Measurements from ENCODE around the gene SLC22A17.
A peak's percentile ranks its signal among the peaks of the same experiment; 100 is the strongest.

The SLC22A17 gene

DNA sequence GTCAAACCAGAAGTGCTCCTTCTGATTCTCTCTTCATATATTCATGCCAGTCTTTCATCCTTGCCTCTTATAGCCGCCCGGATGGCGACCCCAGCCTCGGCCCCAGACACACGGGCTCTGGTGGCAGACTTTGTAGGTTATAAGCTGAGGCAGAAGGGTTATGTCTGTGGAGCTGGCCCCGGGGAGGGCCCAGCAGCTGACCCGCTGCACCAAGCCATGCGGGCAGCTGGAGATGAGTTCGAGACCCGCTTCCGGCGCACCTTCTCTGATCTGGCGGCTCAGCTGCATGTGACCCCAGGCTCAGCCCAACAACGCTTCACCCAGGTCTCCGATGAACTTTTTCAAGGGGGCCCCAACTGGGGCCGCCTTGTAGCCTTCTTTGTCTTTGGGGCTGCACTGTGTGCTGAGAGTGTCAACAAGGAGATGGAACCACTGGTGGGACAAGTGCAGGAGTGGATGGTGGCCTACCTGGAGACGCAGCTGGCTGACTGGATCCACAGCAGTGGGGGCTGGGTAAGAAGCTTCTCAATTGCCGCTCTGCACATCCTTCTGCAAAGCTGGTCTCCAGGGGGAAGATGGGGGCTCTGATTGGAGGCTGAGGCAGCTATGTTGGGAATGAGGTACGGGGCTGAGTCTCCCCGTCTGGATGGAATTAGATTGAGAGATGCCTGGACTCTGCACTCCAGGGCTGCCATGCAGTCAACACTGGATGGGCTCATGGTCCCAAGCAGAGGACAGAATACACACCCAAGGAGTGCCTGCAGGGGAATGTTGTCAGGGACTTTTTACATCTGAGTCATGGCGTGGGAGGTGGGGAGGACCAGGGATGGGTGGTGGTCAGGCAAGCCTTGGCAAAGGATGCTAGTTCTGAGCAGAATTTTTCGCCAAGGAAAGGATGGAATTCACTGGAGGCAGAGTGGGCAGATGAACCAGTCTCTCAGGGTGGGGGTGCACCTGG is 44.7 kb downstream of the SLC22A17 start:
- no peak for DNase-seq (ENCODE audit: low spot score)

DNA sequence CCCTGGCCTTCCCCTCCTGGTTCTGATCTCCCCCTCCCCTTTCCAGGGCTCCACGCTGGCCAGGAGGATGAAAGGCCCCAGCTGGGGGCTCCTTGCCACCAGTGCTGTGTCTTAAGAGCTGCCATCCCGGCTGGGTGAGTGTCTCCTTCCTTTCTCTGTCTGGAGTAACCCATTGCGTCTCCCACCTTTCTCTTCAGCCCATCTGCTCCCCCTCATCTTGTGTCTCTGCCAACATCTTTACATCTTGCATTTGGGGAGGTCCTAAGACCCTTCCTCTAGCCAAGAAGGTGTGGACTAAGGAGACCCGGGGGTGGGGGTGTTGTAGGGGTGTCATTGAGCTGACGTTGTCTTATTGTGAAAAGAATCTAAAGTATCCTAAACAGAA is 45.5 kb downstream of the SLC22A17 start:
- no peak for DNase-seq (ENCODE audit: low spot score)

DNA sequence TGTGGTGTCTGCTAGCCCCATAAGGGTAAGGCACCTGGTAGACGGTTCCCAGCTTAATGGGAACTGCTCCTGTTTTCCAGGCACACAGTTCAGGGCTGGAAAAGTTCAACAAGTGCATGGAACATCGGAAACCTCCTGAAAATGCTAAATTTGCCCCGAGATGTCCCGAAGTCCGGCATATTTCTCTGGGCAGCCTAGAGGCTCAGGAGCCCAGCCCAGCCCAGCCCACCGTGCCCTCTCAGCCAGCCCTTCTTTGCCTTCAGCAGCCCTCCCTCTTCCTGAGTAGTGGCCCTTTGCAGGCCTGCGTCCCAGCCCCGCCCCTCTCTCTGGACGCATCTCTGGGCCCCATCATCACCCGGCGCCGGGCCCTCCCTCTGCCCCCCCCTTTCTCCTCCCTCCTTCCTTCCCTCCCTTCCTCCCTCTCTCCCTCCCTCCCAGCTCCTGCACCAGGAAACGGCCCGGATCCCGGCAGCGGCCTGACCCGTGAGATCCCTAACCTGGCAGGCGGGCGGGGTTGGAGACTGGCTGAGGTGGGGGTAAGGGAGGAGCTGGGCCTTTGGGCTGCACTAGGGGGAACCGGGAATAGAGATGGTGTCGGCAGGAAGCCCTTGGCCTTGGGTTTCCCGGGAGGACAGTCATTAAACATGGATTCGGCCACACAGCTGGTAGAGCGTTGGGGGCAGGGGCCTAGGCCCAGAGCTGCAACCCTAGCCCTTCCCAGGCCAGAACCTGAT is 46.1 kb downstream of the SLC22A17 start, which contains the start of gene BCL2L2:
TSS of gene BCL2L2 (plus strand) at position 422 of the 734 bp plus-strand sequence. CDS start 935 bp downstream, outside the sequence.
- peak; percentile 93 for DNase-seq (ENCODE audit: low spot score)

DNA sequence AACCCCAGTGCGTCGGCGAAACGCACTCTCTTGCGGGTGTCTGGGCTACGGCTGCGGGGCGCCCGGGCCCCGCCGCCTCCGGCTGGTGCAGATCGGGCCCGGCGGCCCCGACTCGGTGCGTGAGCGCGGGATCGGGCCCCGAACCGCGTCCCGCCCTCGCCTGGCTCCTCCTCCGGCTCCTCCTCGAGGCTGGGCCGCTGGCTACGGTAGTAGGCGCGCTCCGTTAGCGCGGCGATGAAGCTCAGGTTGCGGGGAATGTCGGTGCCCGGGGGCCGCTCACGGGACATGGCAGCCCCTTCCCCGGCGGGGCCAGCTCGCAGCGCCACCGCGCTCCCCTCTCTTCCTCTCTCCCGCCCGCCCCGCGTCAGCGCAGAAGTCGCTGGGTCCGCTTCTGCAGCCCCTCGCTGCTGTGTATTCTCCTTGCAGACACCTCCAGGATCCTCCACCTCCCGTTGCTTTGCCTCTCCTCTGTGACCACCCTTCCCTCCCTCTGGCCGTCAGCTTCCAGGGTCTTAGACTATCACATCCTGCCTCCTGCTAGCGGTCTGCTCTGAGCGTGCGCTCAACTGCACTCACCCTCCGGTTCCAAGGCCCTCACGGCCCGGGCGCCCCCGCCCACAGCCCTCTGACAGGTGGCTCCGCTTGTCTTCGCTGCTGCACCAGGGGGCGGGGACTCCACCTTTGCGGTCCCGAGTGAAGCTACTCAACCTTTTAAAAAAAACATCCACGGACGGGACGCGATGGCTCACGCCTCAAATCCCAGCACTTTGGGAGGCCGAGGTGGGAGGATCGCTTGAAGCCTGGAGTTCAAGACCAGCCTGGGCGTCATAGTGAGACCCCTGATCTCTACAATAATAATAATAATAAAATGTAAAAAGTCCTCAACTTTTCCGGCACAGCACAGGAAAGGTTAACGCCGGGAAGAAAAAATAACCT is 50.1 kb downstream of the SLC22A17 start, which contains the start of gene PPP1R3E:
TSS of gene PPP1R3E (minus strand) at position 570 of the 936 bp plus-strand sequence. CDS start at position 287, 283 bp downstream.
- peak; percentile 61 for DNase-seq (ENCODE audit: low spot score)

DNA sequence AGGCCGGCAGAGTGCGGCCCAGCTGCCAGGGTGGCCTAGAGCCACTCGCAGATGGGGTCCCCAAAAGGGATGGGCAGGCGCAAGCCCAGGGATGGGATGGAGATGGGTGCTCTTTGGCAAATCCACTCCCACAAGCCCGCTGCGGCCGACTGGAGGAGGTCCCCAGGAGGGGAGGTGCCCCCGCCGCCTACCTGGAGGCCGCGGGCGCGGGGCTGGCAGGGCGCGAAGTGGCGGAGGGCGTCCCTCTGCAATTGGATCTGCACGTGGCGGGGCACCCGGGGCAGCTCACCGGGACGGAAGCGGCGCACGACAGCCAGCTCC is 50.8 kb downstream of the SLC22A17 start:
- no peak for DNase-seq (ENCODE audit: low spot score)

DNA sequence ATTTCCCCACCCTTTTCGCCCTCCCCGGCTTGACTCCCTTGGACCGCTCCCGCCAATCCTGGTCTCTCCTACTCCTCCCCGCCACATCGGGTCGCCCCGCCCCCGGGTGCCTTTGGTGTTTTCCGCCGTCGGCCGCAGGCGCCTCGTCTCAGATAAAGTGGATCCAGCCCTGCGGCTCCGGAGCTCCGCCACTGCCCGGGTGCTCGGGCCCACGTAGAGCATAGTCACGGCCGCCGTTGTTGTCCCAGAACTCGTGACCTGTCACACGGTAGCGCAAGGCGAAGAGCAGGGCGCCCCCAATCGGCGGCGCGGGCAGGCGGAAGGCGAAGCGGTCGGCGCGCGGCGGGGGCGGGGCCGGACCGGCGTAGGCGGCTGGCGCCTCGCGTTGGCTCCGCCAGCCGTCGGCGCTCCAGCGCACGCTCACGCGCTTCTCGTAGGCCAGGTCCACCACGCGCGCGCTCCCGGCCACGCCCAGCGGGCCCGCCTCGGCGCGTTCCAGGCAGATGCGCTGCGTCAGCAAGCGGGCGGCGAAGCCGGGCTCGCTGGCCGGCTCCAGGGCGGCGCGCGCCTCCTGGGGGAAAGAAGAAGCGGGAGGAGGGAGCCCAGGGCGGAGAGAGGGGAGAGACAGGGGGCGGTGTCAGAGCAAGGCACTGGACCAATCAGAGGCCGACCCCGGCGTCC is 51.3 kb downstream of the SLC22A17 start:
- DNase-seq (ENCODE audit: low spot score) = peak; percentile 99

DNA sequence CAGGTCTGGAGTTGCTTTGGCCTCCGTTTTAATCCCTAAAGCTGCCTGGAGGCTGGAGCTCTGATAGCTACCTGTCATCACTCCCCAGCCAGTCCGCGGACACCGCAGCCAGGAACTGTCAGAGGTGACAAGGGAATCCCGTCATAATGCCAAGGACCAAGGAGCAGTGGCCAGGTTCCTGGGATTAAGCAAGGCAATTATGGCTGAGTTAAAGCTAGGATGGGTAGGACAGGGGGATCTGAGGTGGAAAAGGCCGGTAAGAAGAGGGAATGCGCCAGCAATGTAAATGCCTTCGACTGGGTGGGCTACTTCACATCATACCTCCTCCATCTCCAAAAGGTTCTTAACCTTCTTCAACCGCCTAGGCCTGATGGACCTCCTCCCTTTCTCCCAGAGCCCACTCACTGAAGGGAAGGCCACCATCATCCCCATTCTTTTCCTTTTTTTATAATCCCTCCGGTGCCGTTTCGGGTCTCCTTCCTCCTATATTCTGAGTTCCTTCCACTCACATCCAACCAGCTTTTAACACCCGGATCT is 51.9 kb downstream of the SLC22A17 start:
- no peak for DNase-seq (ENCODE audit: low spot score)

DNA sequence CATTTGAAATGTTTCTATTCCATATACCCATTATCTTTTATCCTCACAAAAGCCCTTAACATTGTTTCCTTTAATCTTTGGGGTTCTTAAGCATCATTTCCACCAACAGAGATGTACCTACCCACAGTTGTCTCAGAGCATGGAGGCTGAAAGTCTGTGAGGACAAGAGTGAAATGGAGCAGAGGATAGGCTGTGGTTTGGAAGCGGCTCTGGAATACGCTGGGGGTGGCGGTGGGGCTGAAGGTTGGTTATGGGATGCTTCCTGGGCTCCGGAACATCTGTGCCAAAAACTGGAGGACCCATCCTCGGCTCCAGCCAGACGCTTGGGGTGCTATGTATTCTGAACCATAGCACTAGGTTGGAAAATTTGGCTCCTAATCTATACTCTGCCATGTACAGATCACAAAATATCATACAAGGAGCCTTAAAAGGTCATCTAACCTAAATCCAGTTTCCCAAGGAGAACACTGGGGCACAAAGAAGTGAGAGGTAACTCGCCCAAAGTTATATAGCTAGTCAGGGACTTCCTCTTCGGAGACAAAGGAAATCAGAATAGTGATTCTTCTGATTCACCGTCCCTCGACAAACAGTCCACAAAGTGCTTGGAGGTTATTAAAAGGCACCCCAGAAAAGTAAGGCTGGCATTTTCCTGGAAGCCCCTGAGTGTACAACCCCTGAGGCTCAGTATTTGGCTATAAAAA is 52.6 kb downstream of the SLC22A17 start:
- no peak for DNase-seq (ENCODE audit: low spot score)

DNA sequence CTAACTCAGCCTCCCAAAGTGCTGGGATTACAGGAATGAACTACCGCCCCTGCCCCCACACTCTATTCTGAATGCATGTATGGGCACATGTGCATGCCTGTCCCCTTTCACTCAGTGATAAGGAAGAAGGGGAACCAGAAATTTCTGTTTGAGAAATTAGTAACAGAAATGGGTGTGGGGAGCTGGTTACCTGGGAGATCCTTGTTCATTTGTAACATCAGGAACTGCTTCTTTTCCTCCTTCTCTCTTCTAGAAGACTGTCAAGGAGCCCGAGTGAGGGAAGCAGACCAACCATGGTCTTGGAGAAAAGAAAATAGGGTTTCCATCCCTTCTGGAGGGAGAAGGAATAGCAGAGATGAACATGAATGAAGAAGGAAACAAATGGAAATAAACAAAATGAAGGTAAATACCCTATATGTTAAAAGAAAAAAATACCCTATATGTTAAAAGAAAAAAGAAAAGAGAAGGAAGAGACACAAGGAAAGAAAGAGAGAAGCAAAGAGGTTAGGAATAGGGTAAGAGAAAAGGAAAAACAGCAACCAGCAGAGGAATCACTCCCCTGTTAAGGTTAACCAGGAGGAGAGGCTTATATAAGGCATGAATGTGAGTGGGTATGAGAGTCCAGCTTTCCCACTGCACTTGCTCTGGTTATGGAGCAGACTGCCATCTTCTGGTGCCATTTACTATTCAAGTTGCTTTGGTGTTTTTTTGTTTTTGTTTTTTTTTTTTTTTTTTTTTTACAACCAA is 53.3 kb downstream of the SLC22A17 start:
- DNase-seq (ENCODE audit: low spot score) = peak; percentile 76

DNA sequence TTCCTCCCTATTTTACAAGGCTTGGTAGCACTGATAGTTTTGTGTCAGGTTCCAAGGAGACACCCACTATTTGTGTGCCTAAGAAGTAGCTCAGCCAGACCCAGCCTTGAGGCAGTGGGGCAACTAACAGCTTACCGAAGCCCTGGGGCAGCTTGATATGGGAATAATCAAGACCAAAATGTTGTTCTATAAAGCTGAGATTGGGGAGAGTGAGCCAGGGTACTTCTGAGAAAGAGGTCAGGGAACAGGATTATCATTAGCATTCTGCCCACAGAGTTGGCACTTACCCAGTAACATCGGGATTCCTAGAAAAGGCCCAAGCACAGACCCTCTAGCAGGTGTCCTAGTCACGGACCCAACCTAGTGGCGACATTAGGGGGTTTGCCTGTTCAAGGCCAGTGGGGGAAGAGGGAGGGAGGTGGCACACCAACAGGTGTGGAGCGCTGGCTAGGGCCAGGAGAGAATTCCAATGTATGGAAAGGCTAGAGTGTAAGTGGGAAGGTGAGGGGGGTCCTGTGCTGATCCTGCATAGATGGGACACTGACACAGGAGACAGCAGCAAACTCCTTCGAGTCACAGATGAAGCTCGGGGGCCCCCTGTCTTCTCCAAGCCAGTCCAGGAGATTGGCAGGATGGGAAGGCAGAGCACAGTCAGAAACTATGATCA is 54.9 kb downstream of the SLC22A17 start:
- no peak for DNase-seq (ENCODE audit: low spot score)

DNA sequence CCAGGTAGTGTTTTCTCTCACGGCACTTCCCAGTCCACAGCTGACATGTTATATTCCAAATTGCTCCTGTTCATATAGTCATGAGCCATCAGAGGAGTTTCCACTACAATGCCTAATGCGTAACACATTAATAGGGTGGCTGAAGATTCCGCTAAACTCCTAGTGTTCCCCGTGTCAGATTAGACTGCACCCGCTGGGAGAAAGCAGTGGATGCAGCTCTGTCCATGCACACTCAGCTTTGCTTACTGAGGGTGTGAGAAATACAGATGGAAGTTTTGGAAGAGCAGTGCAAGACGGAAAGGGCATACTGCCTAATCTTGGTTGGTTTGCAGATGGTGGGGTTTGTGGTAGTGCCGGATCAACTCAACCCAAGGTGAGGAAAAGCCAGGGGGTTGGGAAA is 55.6 kb downstream of the SLC22A17 start:
- DNase-seq (ENCODE audit: low spot score) = no peak
